ENCODE data around the gene CCNDBP1.
"Not testable (repeated sequence)": the region's sequence is repeated elsewhere in the genome, so short reads cannot be mapped to it uniquely, and the experiment has no call there.

CCNDBP1 gene

GRCh38 chr15:43194795-43195194, 9.6 kb downstream of the CCNDBP1 start:
- no peak for DNase-seq

- DNase-seq: no peak
These were observed 11.8 kb downstream of the CCNDBP1 start for GRCh38 chr15:43196760-43197548.

- DNase-seq: not testable (repeated sequence)
These were observed 12.6 kb downstream of the CCNDBP1 start for GRCh38 chr15:43197773-43198172.

GRCh38 chr15:43198556-43198955, 13.4 kb downstream of the CCNDBP1 start:
- not testable (repeated sequence) for DNase-seq

GRCh38 chr15:43198992-43199391, 13.8 kb downstream of the CCNDBP1 start:
- no peak for DNase-seq

- DNase-seq: no peak
These were observed 14.8 kb downstream of the CCNDBP1 start for GRCh38 chr15:43199945-43200488.

- DNase-seq: peak in 3 of 5 donors; percentile 15 to 30 (median 30)
These were observed 19.1 kb downstream of the CCNDBP1 start for GRCh38 chr15:43204016-43204901.

- no peak for DNase-seq
These were observed 20.9 kb downstream of the CCNDBP1 start for GRCh38 chr15:43206054-43206453.

GRCh38 chr15:43207024-43207423, 21.8 kb downstream of the CCNDBP1 start:
- no peak for DNase-seq

- DNase-seq: no peak
These were observed 23.1 kb downstream of the CCNDBP1 start for GRCh38 chr15:43208052-43209002.

GRCh38 chr15:43209059-43209824, 24.0 kb downstream of the CCNDBP1 start:
- no peak for DNase-seq

GRCh38 chr15:43210172-43210745, 25.1 kb downstream of the CCNDBP1 start:
- DNase-seq: no peak

- no peak for DNase-seq
These were observed 25.6 kb downstream of the CCNDBP1 start for GRCh38 chr15:43210807-43211206.

- no peak for DNase-seq
These were observed 26.1 kb downstream of the CCNDBP1 start for GRCh38 chr15:43211224-43211735.

GRCh38 chr15:43212299-43212698, 27.1 kb downstream of the CCNDBP1 start:
- DNase-seq: no peak

- no peak for DNase-seq
These were observed 27.7 kb downstream of the CCNDBP1 start for GRCh38 chr15:43212951-43213350.

- no peak for DNase-seq
These were observed 28.3 kb downstream of the CCNDBP1 start for GRCh38 chr15:43213466-43213865.

GRCh38 chr15:43214169-43214568, 29.0 kb downstream of the CCNDBP1 start:
- no peak for DNase-seq

- no peak for DNase-seq
These were observed 29.5 kb downstream of the CCNDBP1 start for GRCh38 chr15:43214592-43215295.

- DNase-seq: no peak
These were observed 30.8 kb downstream of the CCNDBP1 start for GRCh38 chr15:43215961-43216360.
